ENCODE results near the gene SLC8B1. TPM values are rescaled to one million over a fixed set of nuclear protein-coding genes. Genes with fewer than 3 reads are reported as not detected.

SLC8B1 gene
- total RNA-seq, 1 donor from 2014 or later = 7.1 TPM

DNA sequence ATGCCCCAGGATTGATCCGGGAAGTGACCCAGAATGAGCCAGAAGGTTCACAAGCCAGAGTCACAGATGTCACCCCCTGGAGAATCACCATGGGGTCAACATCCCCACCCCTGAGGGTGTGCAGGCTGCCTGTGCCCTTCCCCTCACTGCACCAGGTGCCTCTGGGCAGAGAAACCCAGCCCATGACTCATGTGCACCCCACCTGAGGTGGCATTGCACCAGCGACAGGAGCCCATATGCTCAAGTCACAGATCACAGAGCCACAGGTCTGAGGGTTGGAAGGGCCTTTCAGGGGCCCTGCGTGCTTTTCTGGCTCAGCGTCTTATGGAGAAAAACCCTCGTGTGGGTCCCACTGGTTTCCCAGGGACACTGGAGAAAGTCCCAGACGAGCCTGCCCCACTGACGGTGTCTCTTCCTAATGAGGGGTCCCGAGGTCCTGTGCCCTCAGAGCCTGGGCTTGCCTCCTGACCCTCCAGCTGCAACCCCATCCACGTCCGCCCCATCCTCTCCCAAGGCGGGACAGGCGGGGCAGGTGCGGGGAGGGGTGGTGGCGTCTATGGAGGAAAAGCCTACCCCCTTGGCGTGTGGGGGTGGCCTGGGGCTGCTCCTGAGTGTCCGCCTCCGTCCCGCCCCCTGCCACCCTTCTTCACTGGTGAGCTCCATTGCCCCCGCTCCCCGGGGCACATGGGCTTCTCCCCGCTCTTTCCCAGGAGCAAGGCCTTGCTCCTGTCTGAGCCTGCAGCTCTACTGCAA lies 47.6 kb downstream of the SLC8B1 start:
- TF ChIP-seq, protein P1, sequence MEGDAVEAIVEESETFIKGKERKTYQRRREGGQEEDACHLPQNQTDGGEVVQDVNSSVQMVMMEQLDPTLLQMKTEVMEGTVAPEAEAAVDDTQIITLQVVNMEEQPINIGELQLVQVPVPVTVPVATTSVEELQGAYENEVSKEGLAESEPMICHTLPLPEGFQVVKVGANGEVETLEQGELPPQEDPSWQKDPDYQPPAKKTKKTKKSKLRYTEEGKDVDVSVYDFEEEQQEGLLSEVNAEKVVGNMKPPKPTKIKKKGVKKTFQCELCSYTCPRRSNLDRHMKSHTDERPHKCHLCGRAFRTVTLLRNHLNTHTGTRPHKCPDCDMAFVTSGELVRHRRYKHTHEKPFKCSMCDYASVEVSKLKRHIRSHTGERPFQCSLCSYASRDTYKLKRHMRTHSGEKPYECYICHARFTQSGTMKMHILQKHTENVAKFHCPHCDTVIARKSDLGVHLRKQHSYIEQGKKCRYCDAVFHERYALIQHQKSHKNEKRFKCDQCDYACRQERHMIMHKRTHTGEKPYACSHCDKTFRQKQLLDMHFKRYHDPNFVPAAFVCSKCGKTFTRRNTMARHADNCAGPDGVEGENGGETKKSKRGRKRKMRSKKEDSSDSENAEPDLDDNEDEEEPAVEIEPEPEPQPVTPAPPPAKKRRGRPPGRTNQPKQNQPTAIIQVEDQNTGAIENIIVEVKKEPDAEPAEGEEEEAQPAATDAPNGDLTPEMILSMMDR (conservative IDR thresholded peaks at IDR 0.05) = no peak
- Mint-ChIP-seq H3K9me3 (no peaks in the 10 kb centered on the region), H3K27me3 (ENCODE audit: low read depth) (no peaks in the 10 kb centered on the region), H3K4me3 (no peak overlapping the region), H3K36me3 (ENCODE audit: low read depth) (no peaks in the 10 kb centered on the region), H3K27ac (ENCODE audit: unreplicated experiment) (no peak overlapping the region), H3K4me1 (peaks cover 13% of the 10 kb centered on the region)
- DNase-seq (ENCODE audit: low read depth, low spot score) = no peak

DNA sequence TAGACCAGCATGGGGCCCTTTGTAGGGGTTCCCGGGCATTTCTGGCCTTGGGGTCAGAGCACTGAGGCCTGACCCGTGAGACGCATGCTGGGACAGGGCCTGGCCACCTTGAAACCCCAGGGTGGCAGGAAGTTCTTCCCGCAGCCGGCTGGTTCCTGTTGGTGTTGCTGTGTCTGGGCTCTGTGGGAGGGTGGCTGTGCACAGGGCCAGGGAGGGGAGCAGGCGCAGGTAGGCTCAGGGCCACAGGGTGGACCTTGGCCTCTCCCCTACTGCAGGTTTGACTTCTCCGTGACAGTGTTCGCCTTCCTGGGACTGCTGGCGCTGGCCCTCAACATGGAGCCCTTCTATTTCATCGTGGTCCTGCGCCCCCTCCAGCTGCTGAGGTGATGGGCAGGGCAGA lies 48.2 kb downstream of the SLC8B1 start:
- Mint-ChIP-seq H3K4me1 (peaks cover 13% of the 10 kb centered on the region), H3K4me3 (no peak overlapping the region), H3K36me3 (ENCODE audit: low read depth) (no peaks in the 10 kb centered on the region), H3K27me3 (ENCODE audit: low read depth) (no peaks in the 10 kb centered on the region), H3K27ac (ENCODE audit: unreplicated experiment) (no peak overlapping the region), H3K9me3 (no peaks in the 10 kb centered on the region)
- DNase-seq (ENCODE audit: low read depth, low spot score) = no peak
- TF ChIP-seq, protein P1 (conservative IDR thresholded peaks at IDR 0.05) = no peak

DNA sequence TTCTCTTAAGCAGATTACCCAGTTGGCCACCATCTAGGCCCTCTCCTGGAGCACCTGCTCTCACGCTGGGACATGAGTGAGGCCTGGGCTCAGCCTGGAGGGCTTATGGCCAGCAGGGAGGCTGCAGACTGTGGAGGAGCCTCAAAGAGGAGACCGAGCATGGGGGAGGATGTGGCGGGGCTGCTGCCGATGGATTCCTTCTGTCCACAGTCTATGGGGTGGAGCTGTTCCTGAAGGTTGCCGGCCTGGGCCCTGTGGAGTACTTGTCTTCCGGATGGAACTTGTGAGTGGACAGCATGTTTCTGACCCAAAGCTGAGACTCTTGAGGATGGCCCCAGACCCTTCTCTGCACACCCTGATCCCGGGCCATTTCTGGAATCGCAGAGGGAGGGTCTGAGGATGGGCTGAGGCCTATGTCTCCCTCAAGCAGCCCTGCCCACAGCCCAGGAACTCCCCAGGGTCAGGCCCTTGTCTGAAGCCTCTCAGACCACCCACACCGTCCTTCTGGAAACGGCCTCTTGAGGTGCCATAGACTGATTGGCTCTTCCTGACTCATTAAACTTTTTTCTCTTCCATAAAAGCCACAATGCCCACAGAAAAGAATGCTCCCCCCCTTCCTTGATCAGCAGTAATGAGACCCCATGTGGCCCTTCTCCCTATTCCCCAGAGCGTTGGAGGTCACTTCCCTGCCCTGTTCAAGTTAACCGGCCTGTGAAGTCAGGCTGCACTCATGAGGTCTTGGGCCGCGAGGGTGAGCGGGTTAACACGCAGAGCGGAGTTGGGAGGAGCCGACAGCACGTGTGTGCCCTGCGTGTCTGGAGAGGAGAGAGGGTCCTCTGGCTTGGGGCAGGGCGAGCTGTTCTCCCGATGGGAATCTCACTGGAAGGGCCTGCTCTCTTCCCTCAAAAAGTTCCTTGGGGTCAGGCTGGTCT lies 49.0 kb downstream of the SLC8B1 start:
- H3K4me1 Mint-ChIP-seq = peaks cover 7% of the 10 kb centered on the region
- H3K27ac Mint-ChIP-seq (ENCODE audit: unreplicated experiment) = peak overlapping the region; percentile 69
- H3K36me3 Mint-ChIP-seq (ENCODE audit: low read depth) = no peaks in the 10 kb centered on the region
- no peaks in the 10 kb centered on the region for H3K27me3 Mint-ChIP-seq (ENCODE audit: low read depth)
- no peak for DNase-seq (ENCODE audit: low read depth, low spot score)
- H3K4me3 Mint-ChIP-seq = no peak overlapping the region
- TF ChIP-seq, protein P1 (conservative IDR thresholded peaks at IDR 0.05) = no peak
- H3K9me3 Mint-ChIP-seq = no peaks in the 10 kb centered on the region

DNA sequence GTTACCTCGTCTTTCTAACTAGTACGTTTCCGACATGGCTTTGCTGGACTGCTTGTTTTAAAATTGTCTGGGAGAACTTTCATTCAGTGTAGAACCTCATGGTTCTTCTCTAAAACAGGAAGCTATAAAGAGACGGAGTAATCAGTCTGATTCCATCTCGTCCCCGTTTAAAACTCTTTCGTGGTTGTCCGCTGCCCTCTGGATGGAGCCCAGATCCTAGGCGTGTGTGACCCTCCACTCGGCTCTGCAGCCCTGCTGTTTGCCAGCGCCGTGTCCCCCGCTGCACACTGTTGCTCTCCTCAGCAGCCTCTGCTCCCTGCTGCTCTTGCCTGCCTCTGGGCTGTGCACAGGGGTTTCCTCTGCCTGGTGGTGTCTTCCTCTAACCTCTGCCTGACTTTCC lies 50.2 kb downstream of the SLC8B1 start:
- Mint-ChIP-seq H3K4me3 (no peak overlapping the region), H3K9me3 (no peaks in the 10 kb centered on the region), H3K36me3 (ENCODE audit: low read depth) (no peaks in the 10 kb centered on the region)

DNA sequence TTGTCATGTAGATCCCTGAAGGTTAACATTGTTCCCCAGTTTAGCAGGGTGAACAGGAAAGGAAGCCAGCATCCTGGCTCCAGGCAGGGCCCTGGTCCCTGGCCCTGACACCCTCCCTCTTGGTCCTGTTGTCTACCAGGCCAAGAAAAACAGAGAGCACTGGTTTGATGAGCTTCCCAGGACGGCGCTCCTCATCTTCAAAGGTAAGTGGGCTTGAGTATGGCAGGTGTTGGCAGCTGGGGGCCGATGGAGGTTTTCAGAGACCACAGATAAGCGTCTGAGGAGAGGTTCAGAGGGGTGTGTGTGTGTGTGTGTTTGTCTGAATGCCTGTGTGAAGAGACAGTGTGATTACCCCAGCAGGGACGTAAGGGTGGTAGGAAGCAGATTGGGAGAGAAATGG lies 56.3 kb downstream of the SLC8B1 start:
- TF ChIP-seq, protein P1 (conservative IDR thresholded peaks at IDR 0.05) = no peak
- Mint-ChIP-seq H3K36me3 (ENCODE audit: low read depth) (peaks cover 3% of the 10 kb centered on the region), H3K4me1 (peaks cover 14% of the 10 kb centered on the region), H3K9me3 (no peaks in the 10 kb centered on the region), H3K4me3 (no peak overlapping the region), H3K27ac (ENCODE audit: unreplicated experiment) (no peak overlapping the region), H3K27me3 (ENCODE audit: low read depth) (no peaks in the 10 kb centered on the region)
- no peak for DNase-seq (ENCODE audit: low read depth, low spot score)

More for the DNA sequence above, 50.2 kb downstream of the SLC8B1 start:
- DNase-seq (ENCODE audit: low read depth, low spot score) = no peak
- H3K27ac Mint-ChIP-seq (ENCODE audit: unreplicated experiment) = no peak overlapping the region
- peaks cover 7% of the 10 kb centered on the region for H3K4me1 Mint-ChIP-seq
- TF ChIP-seq, protein P1 (conservative IDR thresholded peaks at IDR 0.05) = no peak
- H3K27me3 Mint-ChIP-seq (ENCODE audit: low read depth) = no peaks in the 10 kb centered on the region
